OCI-LY3 (cell line): Measurements from ENCODE around the gene CAMKK1.

Source experiments
- H2AFZ ChIP-seq: fragments of 200-600, 300-600 bp; shearing (Covaris generic); 2 replicates; pipeline ENCODE4 v1.6.0; 2014; ENCODE audit warnings: antibody characterized with exemption, low read depth, low read length
- H3K27ac ChIP-seq: fragments of 200-600, 300-600 bp; sonication (generic); 2 replicates; pipeline ENCODE4 v1.5.1; 2014; ENCODE audit warnings: mild to moderate bottlenecking, low read length, moderate library complexity, mixed read lengths
- H3K27me3 ChIP-seq: fragments of 200-600, 300-600 bp; sonication (generic); 2 replicates; pipeline ENCODE4 v1.6.1; 2014; ENCODE audit warnings: low read depth, low read length, mixed read lengths
- H3K36me3 ChIP-seq: fragments of 200-600, 300-600 bp; sonication (generic); replicated peaks from 2 replicates; pipeline ENCODE3; 2014; ENCODE audit warnings: low read depth, low read length, mixed read lengths
- H3K4me1 ChIP-seq: fragments of 300-600, 200-600 bp; sonication (generic); 2 replicates; pipeline ENCODE4 v1.6.1; 2014; ENCODE audit warnings: low read length, mixed read lengths
- H3K4me2 ChIP-seq: fragments of 200-600, 300-600 bp; sonication (generic); 2 replicates; pipeline ENCODE4 v1.6.1; 2014; ENCODE audit warnings: low read length, mixed read lengths
- H3K4me3 ChIP-seq: fragments of 300-600, 200-600 bp; sonication (generic); 2 replicates; pipeline ENCODE4 v1.5.1; 2014; ENCODE audit warnings: antibody characterized with exemption, mild to moderate bottlenecking, low read length, moderate library complexity
- H3K79me2 ChIP-seq: fragments of 300-600, 200-600 bp; shearing (Covaris generic); 2 replicates; pipeline ENCODE4 v1.6.1; 2014; ENCODE audit warnings: mild to moderate bottlenecking, low read length, mixed read lengths
- H3K9ac ChIP-seq: fragments of 300-600, 200-600 bp; shearing (Covaris generic); 2 replicates; pipeline ENCODE4 v1.6.0; 2014; ENCODE audit warnings: mild to moderate bottlenecking, low read length, moderate library complexity
- H3K9me3 ChIP-seq: fragments of 200-600, 300-600 bp; shearing (Covaris generic); 2 replicates; pipeline ENCODE4 v1.6.1; 2014; ENCODE audit warnings: low read length, mixed read lengths; ENCODE audit not compliant: insufficient read depth
- H4K20me1 ChIP-seq: fragments of 200-600, 300-600 bp; sonication (generic); 2 replicates; pipeline ENCODE4 v1.6.1; 2016; ENCODE audit warnings: low read length, mixed read lengths; ENCODE audit not compliant: insufficient read depth
- CTCF ChIP-seq: fragments of 200-600, 300-600 bp; sonication (generic); IDR thresholded peaks from 2 replicates; pipeline ENCODE4 v1.5.1; 2014; ENCODE audit warnings: antibody characterized with exemption, low read length, low read depth
- EZH2phosphoT487 ChIP-seq: fragments of 200-600 bp; shearing (Covaris generic); IDR thresholded peaks from 2 replicates; pipeline ENCODE4 v1.6.1; 2018; ENCODE audit warnings: antibody characterized with exemption, mixed run types, low read depth

Gene CAMKK1

DNA sequence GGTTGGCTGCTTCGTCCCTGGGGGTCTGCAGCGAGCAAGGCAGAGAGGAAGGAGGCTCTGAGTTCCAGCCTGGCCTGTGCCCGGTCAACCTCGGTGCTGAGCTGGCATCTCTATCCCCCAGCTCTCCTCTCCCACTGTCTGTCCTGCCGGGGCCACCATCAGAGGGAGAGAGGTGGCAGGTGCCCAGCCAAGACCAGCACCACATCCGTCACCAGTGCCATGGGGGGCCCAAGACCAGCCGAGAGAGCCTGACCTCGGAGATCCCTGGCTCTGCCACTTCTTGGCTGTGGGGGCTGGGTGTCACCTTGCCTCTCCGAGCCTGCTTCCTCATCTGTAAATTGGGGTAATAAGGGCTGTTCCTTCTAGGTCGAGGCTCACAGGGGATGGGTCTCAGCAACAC lies 24.0 kb upstream of the CAMKK1 start:
- H3K4me1 ChIP-seq: peaks cover 36% of the 10 kb centered on the region
- H4K20me1 ChIP-seq: no peaks in the 10 kb centered on the region
- no peak for TF ChIP-seq EZH2phosphoT487
- TF ChIP-seq CTCF: no peak
- no peaks in the 10 kb centered on the region for H3K36me3 ChIP-seq
- no peaks in the 10 kb centered on the region for H3K9me3 ChIP-seq
- H2AFZ ChIP-seq: no peak overlapping the region
- no peak overlapping the region for H3K4me3 ChIP-seq
- H3K4me2 ChIP-seq: no peak overlapping the region; the same call in 1 of the 2 replicates
- H3K27me3 ChIP-seq: no peaks in the 10 kb centered on the region
- H3K79me2 ChIP-seq: no peaks in the 10 kb centered on the region
- no peak overlapping the region for H3K9ac ChIP-seq
- H3K27ac ChIP-seq: no peak overlapping the region

DNA sequence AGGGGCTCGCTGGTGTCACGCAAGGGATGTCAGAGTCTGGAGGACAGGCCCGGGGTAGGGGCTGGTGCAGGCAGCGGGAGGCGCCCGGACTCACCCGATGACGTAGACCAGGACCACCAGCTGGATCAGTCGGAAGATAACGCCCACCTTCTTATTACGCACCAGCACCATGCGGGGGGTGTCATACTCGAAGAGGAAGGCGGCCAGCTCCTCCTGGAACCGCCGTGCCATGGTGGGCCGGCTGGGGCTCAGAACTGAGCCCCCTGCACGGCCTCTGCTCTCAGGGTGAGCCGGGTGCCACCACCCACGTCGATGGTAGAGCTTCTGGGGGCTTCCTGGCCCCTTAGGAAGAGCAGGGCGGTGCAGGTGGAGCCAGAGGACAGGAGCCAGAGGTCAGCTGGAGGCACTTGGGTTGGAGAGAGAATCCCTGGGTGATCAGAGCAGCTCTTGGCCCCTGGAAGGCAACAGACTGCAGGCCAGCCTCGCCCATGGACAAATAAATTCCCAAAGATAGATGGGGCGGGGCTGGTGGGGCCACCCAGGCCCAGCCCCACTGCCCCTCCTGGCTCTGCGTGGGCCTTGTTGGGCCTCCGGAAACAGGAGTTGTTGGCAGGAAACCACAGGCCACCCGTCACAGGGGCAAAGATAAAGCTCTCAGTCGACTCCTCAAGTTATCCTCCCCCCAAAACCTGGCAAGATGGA lies 23.3 kb upstream of the CAMKK1 start, which contains the start of gene P2RX1:
Gene P2RX1, minus strand, starts transcription at position 471 of the 702 bp plus-strand sequence. Its CDS starts 240 bp downstream, at position 231.
- Histone ChIP-seq H3K4me3 (no peak within 1 kb of the TSS), H3K4me2 (no peak within 1 kb of the TSS; the same call in 1 of the 2 replicates), H3K9me3 (no peaks in the 10 kb centered on the region), H3K27ac (no peak within 1 kb of the TSS), H3K79me2 (no peaks in the 10 kb centered on the region), H4K20me1 (no peaks in the 10 kb centered on the region), H3K36me3 (no peaks in the 10 kb centered on the region), H2AFZ (no peak within 1 kb of the TSS), H3K9ac (no peak within 1 kb of the TSS), H3K4me1 (peaks cover 41% of the 10 kb centered on the region), H3K27me3 (no peaks in the 10 kb centered on the region)
- TF ChIP-seq EZH2phosphoT487 (no peak), CTCF (no peak)

DNA sequence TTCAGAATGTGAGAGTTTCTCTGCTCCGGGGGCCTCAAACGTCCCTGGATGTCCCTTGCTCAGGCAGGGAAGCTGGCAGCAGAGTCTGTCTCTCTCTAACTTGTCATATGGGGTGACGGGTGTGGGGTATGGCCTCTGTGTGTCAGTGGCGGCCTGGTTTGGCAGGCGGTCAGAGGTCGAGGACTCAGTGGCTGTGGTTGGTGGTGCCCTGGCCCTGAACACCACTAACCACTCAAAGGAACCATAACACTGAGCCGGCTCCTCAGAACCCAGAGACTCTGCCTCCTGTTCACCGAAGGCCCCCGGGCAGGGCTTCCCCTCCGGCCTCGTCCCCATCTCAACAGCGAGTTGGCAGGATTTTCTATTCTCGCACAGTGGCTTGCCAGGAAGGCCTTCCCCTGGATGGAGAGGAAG lies 22.7 kb upstream of the CAMKK1 start:
- Histone ChIP-seq H3K27ac (no peak overlapping the region), H3K9ac (no peak overlapping the region), H3K79me2 (no peaks in the 10 kb centered on the region), H3K4me3 (no peak overlapping the region), H3K9me3 (no peaks in the 10 kb centered on the region), H3K4me1 (peaks cover 46% of the 10 kb centered on the region), H4K20me1 (no peaks in the 10 kb centered on the region), H3K4me2 (no peak overlapping the region), H3K36me3 (no peaks in the 10 kb centered on the region), H3K27me3 (no peaks in the 10 kb centered on the region), H2AFZ (no peak overlapping the region)
- TF ChIP-seq CTCF (no peak), EZH2phosphoT487 (no peak)

DNA sequence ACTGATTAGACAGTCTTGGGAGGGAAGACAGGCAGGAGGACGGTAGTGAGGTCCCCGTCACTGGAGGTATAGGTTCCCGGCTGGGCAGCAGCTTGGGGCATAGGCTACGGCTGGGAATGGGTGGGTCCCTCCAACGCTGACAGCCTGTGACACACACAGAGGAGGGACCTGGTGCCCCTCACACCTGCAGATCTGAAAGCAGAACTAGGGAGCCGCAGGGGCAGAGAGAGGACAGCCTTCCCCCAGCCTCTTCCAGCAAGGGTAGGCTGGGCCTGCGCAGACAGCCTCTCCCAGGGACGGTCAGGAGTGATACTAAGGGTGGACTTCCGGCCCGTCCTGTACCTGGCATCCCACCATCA lies 21.4 kb upstream of the CAMKK1 start:
- Histone ChIP-seq H3K27me3 (no peaks in the 10 kb centered on the region), H3K4me2 (peak overlapping the region; percentile 99), H2AFZ (no peak overlapping the region), H3K36me3 (no peaks in the 10 kb centered on the region), H3K9ac (peak overlapping the region; percentile 82), H4K20me1 (no peaks in the 10 kb centered on the region), H3K4me1 (peaks cover 50% of the 10 kb centered on the region), H3K4me3 (peak overlapping the region; percentile 75), H3K27ac (peak overlapping the region; percentile 84), H3K79me2 (no peaks in the 10 kb centered on the region), H3K9me3 (no peaks in the 10 kb centered on the region)
- TF ChIP-seq CTCF: no peak
- TF ChIP-seq EZH2phosphoT487: no peak
